Measurements from ENCODE around the gene UBE3B.

DNA sequence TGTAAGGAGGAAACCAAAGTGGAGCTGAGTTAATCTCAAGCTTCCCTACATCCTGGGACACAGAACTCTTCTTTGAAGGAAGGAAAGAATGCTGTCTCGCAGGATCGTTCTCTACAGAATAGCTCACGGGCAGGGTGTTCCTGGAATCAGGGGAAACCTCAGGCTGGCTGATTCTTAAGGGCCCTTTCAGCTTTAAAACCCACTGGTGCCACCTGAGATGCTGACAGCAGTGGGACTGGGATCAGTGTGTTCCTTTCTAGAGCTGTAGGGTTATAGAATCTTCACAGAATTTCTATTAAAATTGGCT lies 47.8 kb downstream of the UBE3B start:
- TF ChIP-seq, protein P1, sequence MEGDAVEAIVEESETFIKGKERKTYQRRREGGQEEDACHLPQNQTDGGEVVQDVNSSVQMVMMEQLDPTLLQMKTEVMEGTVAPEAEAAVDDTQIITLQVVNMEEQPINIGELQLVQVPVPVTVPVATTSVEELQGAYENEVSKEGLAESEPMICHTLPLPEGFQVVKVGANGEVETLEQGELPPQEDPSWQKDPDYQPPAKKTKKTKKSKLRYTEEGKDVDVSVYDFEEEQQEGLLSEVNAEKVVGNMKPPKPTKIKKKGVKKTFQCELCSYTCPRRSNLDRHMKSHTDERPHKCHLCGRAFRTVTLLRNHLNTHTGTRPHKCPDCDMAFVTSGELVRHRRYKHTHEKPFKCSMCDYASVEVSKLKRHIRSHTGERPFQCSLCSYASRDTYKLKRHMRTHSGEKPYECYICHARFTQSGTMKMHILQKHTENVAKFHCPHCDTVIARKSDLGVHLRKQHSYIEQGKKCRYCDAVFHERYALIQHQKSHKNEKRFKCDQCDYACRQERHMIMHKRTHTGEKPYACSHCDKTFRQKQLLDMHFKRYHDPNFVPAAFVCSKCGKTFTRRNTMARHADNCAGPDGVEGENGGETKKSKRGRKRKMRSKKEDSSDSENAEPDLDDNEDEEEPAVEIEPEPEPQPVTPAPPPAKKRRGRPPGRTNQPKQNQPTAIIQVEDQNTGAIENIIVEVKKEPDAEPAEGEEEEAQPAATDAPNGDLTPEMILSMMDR (IDR thresholded peaks at IDR 0.05), result no peak
- TF ChIP-seq EZH2 (IDR thresholded peaks at IDR 0.05; ENCODE audit: borderline replicate concordance, insufficient read depth, low read depth, low read length, poor library complexity, severe bottlenecking), result no peak

Data from B cell (primary cell).